SK-N-SH (cell line): ENCODE measurements around the gene EXOC3L1. TPM values are rescaled to one million over a fixed set of nuclear protein-coding genes. Genes with fewer than 3 reads are reported as not detected.
A peak's percentile ranks its signal among the peaks of the same experiment; 100 is the strongest.

Experiments used
- CTCF ChIA-PET: fragments of 300-600, 350-600 bp; formaldehyde crosslinking; extraction: SDS; loops from one replicate; lab custom pipeline; 2021; lab: Yijun Ruan, JAX
- POLR2A ChIA-PET: fragments of 350-600 bp; sonication (Branson Sonifier 250); formaldehyde crosslinking; extraction: SDS; loops from one replicate; lab custom pipeline; 2020; ENCODE audit warnings: antibody characterized with exemption, inconsistent platforms; lab: Yijun Ruan, JAX
- DNase-seq: peaks from one replicate; pipeline ENCODE4 v3.0.0; 2012
- H2AFZ ChIP-seq: fragments of 200-600 bp; sonication (generic); 2 replicates; pipeline ENCODE4 v1.8.1; 2016; ENCODE audit warnings: antibody characterized with exemption, mild to moderate bottlenecking, low read depth
- H3F3A ChIP-seq: fragments of 200-600 bp; sonication (generic); replicated peaks from 2 replicates; pipeline ENCODE3; 2016; ENCODE audit warnings: antibody characterized with exemption, mild to moderate bottlenecking; ENCODE audit not compliant: insufficient read depth
- H3K27ac ChIP-seq, 2 experiments: fragments of 200-500 bp in 1 of 2; fragments of 200-600 bp in 1 of 2; sonication (Bioruptor generic) in 1 of 2; sonication (generic), shearing (Covaris generic) in 1 of 2; 2 replicates each; pipeline versions ENCODE4 v1.5.1 to v1.6.1; 2014 to 2016; ENCODE audit warnings: low read depth in 2 of 2, inconsistent platforms in 1 of 2, low read length in 1 of 2, mild to moderate bottlenecking in 1 of 2, mixed read lengths in 1 of 2
- H3K27me3 ChIP-seq: fragments of 200-600 bp; sonication (generic), shearing (Covaris generic); 2 replicates; pipeline ENCODE4 v1.6.1; 2016; ENCODE audit warnings: mixed run types; ENCODE audit not compliant: insufficient read depth
- H3K36me3 ChIP-seq, 2 experiments: fragments of 200-500 bp in 1 of 2; fragments of 200-600 bp in 1 of 2; sonication (Bioruptor generic) in 1 of 2; sonication (generic) in 1 of 2; replicated peaks in 1 of 2; 2 replicates each; pipeline versions ENCODE3 to v1.5.1; 2014 to 2016; ENCODE audit warnings: low read length in 1 of 2, mild to moderate bottlenecking in 1 of 2; ENCODE audit not compliant: insufficient read depth in 2 of 2, control insufficient read depth in 1 of 2
- H3K4me1 ChIP-seq, 2 experiments: fragments of 200-500 bp in 1 of 2; fragments of 200-600 bp in 1 of 2; sonication (Bioruptor generic) in 1 of 2; sonication (generic), shearing (Covaris generic) in 1 of 2; 2 replicates each; pipeline versions ENCODE4 v1.5.1 to v1.6.1; 2014 to 2016; ENCODE audit warnings: low read depth in 1 of 2, low read length in 1 of 2, mixed run types in 1 of 2; ENCODE audit not compliant: insufficient read depth in 2 of 2, control insufficient read depth in 1 of 2
- H3K4me2 ChIP-seq: fragments of 200-600 bp; sonication (generic), shearing (Covaris generic); 2 replicates; pipeline ENCODE4 v1.6.1; 2017; ENCODE audit warnings: mixed run types
- H3K4me3 ChIP-seq, 2 experiments: fragments of 200-500 bp in 1 of 2; fragments of 200-600 bp in 1 of 2; sonication (Bioruptor generic) in 1 of 2; sonication (generic), shearing (Covaris generic) in 1 of 2; 2 replicates each; pipeline versions ENCODE4 v1.5.1 to v1.8.1; 2014 to 2016; ENCODE audit warnings: low read depth in 2 of 2, inconsistent platforms in 1 of 2, low read length in 1 of 2, mild to moderate bottlenecking in 1 of 2, mixed read lengths in 1 of 2, moderate library complexity in 1 of 2
- H3K79me2 ChIP-seq: fragments of 200-600 bp; sonication (generic); 2 replicates; pipeline ENCODE4 v1.8.1; 2017; ENCODE audit warnings: mild to moderate bottlenecking; ENCODE audit not compliant: insufficient read depth
- H3K9ac ChIP-seq: fragments of 200-600 bp; sonication (generic); 2 replicates; pipeline ENCODE4 v1.6.1; 2017; ENCODE audit warnings: mixed run types
- H3K9me2 ChIP-seq: fragments of 200-600 bp; sonication (generic); 2 replicates; pipeline ENCODE4 v1.6.1; 2017; ENCODE audit warnings: mixed run types
- H3K9me3 ChIP-seq: fragments of 200-600 bp; sonication (generic); 2 replicates; pipeline ENCODE4 v1.6.1; 2017; ENCODE audit warnings: mixed run types, mild to moderate bottlenecking, moderate library complexity
- H4K20me1 ChIP-seq: fragments of 200-600 bp; sonication (generic); 2 replicates; pipeline ENCODE4 v1.6.1; 2017; ENCODE audit warnings: mild to moderate bottlenecking, mixed run types; ENCODE audit not compliant: insufficient read depth
- CHD2 ChIP-seq: fragments of 150-350 bp; IDR thresholded peaks from 2 replicates; pipeline ENCODE4 v1.6.1; 2018; ENCODE audit warnings: low read length; ENCODE audit not compliant: partially characterized antibody
- CTCF ChIP-seq: fragments of 200-600 bp; sonication (generic); IDR thresholded peaks from 2 replicates; pipeline ENCODE4 v1.6.1; 2017; ENCODE audit warnings: antibody characterized with exemption, mild to moderate bottlenecking, moderate library complexity
- ELF1 ChIP-seq: IDR thresholded peaks from 2 replicates; pipeline ENCODE4 v1.4.0; 2012
- EZH2phosphoT487 ChIP-seq: fragments of 200-600 bp; sonication (generic); IDR thresholded peaks from 2 replicates; pipeline ENCODE4 v1.6.1; 2017; ENCODE audit warnings: low read depth, mixed run types, mild to moderate bottlenecking, antibody characterized with exemption, moderate library complexity, borderline replicate concordance
- FOSL2 ChIP-seq: IDR thresholded peaks from 2 replicates; pipeline ENCODE4 v1.4.0; 2012; ENCODE audit warnings: low read depth, mild to moderate bottlenecking, moderate library complexity, borderline replicate concordance
- GATA2 ChIP-seq: sonication (generic); formaldehyde crosslinking; IDR thresholded peaks from 2 replicates; pipeline ENCODE4 v1.5.0; 2020; ENCODE audit warnings: mild to moderate bottlenecking, missing genetic modification reagents
- JUND ChIP-seq: IDR thresholded peaks from 2 replicates; pipeline ENCODE4 v1.4.0; 2012
- MAX ChIP-seq: IDR thresholded peaks from 2 replicates; pipeline ENCODE4 v1.4.0; 2012; ENCODE audit warnings: low read depth
- NRF1 ChIP-seq: IDR thresholded peaks from 2 replicates; pipeline ENCODE4 v1.6.1; 2012; ENCODE audit warnings: low read depth, mild to moderate bottlenecking, low read length
- PBX3 ChIP-seq: IDR thresholded peaks from 2 replicates; pipeline ENCODE4; 2012
- POLR2AphosphoS5 ChIP-seq: IDR thresholded peaks from 2 replicates; pipeline ENCODE4 v1.6.1; 2012; ENCODE audit warnings: low read depth, low read length
- RCOR1 ChIP-seq: fragments of 150-350 bp; IDR thresholded peaks from 2 replicates; pipeline ENCODE4 v1.6.1; 2017; ENCODE audit warnings: antibody characterized with exemption, low read length
- RFX5 ChIP-seq: IDR thresholded peaks from 2 replicates; pipeline ENCODE4 v1.6.1; 2012; ENCODE audit warnings: mild to moderate bottlenecking, improper control_type of control experiment, low read length
- RXRA ChIP-seq: IDR thresholded peaks from 2 replicates; pipeline ENCODE4 v1.4.0; 2012; ENCODE audit warnings: low read depth, mild to moderate bottlenecking, borderline replicate concordance
- SIN3A ChIP-seq: IDR thresholded peaks from 2 replicates; pipeline ENCODE4 v1.6.1; 2012; ENCODE audit warnings: low read depth, mild to moderate bottlenecking, low read length, moderate library complexity, borderline replicate concordance
- SMC3 ChIP-seq: IDR thresholded peaks from 2 replicates; pipeline ENCODE4 v1.6.1; 2012; ENCODE audit warnings: low read depth, low read length, improper control_type of control experiment
- TCF12 ChIP-seq: IDR thresholded peaks from 2 replicates; pipeline ENCODE4 v1.4.0; 2012
- USF1 ChIP-seq: IDR thresholded peaks from 2 replicates; pipeline ENCODE4 v1.4.0; 2012; ENCODE audit warnings: low read depth, borderline replicate concordance
- USF2 ChIP-seq: fragments of 150-350 bp; IDR thresholded peaks from 2 replicates; pipeline ENCODE4 v1.6.1; 2017; ENCODE audit warnings: antibody characterized with exemption, low read length, low read depth, borderline replicate concordance
- WGBS: methylation state at CpG from one replicate; pipeline ENCODE4 v1.1.6; 2017; ENCODE audit warnings: low lambda C conversion rate; 5-methylcytosine and 5-hydroxymethylcytosine counted together
- polyA plus RNA-seq, 3 experiments: library from polyadenylated mRNA; depleted of rRNA; stranded (reverse); fragments of >200 nt; gene quantifications; 2 replicates each; pipeline ENCODE4 v1.2.3, GENCODE V29; 2012

EXOC3L1 gene
- polyA plus RNA-seq, 1 of the 3 experiments (the other 2 are of a cell fraction) = 0.46 TPM

- Histone ChIP-seq H3K27me3 (no peaks in the 10 kb centered on the region), H3K9ac (no peak overlapping the region), H4K20me1 (peaks cover 15% of the 10 kb centered on the region), H3K36me3 (peaks cover 10 to 25% of the 10 kb centered on the region in 2 experiments), H2AFZ (0 out of 2 replicates have a peak overlapping the region, but pooled peaks have one; percentile 43), H3F3A (peaks cover 8% of the 10 kb centered on the region), H3K79me2 (no peaks in the 10 kb centered on the region), H3K4me2 (no peak overlapping the region; the same call in 1 of the 2 replicates), H3K9me2 (no peaks in the 10 kb centered on the region), H3K4me3 (peak overlapping the region in 1 of 2 experiments; percentile 66; a peak in 1 of 4 replicates), H3K9me3 (no peaks in the 10 kb centered on the region), H3K27ac (peak overlapping the region in 1 of 2 experiments; percentile 90; a peak in 2 of 4 replicates), H3K4me1 (peaks cover 0 to 11% of the 10 kb centered on the region in 2 experiments; a peak in 1 of 4 replicates)
- ChIA-PET POLR2A (interaction anchor here (0.6 to 1.8 kb wide), 7 partner anchors 10 to 137 kb away, joined by 3 to 8 read pairs (median 4); partner anchors contain the start of gene CBFB), CTCF (interaction anchor here (0.5 to 14.2 kb wide), 19 partner anchors 9 to 251 kb away, joined by 3 to 470 read pairs (median 4); partner anchors contain the start of genes CBFB, CES3, FBXL8 and TRADD)
- DNase-seq = no peak
- TF ChIP-seq ELF1 (no peak), TCF12 (0 out of 2 replicates have a peak, but pooled peaks have one; percentile 2), RXRA (no peak)
- 67% methylated on average over 6 of the region's 8 CpGs for WGBS
Observed at GRCh38 chr16:67151431-67152097, 38.4 kb downstream of the EXOC3L1 start.

- H3K27me3 ChIP-seq = no peaks in the 10 kb centered on the region
- H4K20me1 ChIP-seq = peaks cover 9% of the 10 kb centered on the region
- H3K4me1 ChIP-seq = peaks cover 0 to 11% of the 10 kb centered on the region in 2 experiments; a peak in 1 of 4 replicates
- H3K27ac ChIP-seq = peak within 1 kb of the TSS; percentile 26 to 90
- H2AFZ ChIP-seq = peak within 1 kb of the TSS; percentile 43; the same call in 1 of the 2 replicates
- ChIA-PET CTCF (interaction anchor here (0.8 to 14.2 kb wide), 15 partner anchors 10 to 250 kb away, joined by 3 to 470 read pairs (median 4); partner anchors contain the start of genes CBFB, CES3, FBXL8 and TRADD), POLR2A (interaction anchor here (0.6 to 1.8 kb wide), 10 partner anchors 10 to 137 kb away, joined by 3 to 8 read pairs (median 4); partner anchors contain the start of gene CBFB)
- H3K9me3 ChIP-seq = no peaks in the 10 kb centered on the region
- peak within 1 kb of the TSS; percentile 52; the same call in 1 of the 2 replicates for H3K9ac ChIP-seq
- DNase-seq = peak; percentile 92
- H3F3A ChIP-seq = peaks cover 8% of the 10 kb centered on the region
- H3K4me3 ChIP-seq = peak within 1 kb of the TSS; percentile 54 to 66; a peak in 3 of 4 replicates
- H3K9me2 ChIP-seq = no peaks in the 10 kb centered on the region
- WGBS = 41% methylated on average over 14 of the region's 34 CpGs
- H3K36me3 ChIP-seq = peaks cover 10 to 32% of the 10 kb centered on the region in 2 experiments
- no peaks in the 10 kb centered on the region for H3K79me2 ChIP-seq
- peak within 1 kb of the TSS; percentile 73; the same call in 1 of the 2 replicates for H3K4me2 ChIP-seq
- no peak for TF ChIP-seq RXRA
- no peak for TF ChIP-seq EZH2phosphoT487
- peak; percentile 91 for TF ChIP-seq USF1
- TF ChIP-seq CTCF = no peak
- peak; percentile 21 for TF ChIP-seq CHD2
- no peak for TF ChIP-seq GATA2 (CRISPR knock-in tag)
- peak; percentile 59; the same call in 1 of the 2 replicates for TF ChIP-seq USF2
- TF ChIP-seq RCOR1 = no peak
- peak; percentile 63; the same call in 1 of the 2 replicates for TF ChIP-seq MAX
- no peak for TF ChIP-seq SMC3
- TF ChIP-seq PBX3 = no peak
- no peak for TF ChIP-seq FOSL2
- no peak for TF ChIP-seq JUND
- TF ChIP-seq SIN3A = peak; percentile 14; the same call in 1 of the 2 replicates
- TF ChIP-seq POLR2AphosphoS5 = peak; percentile 10; the same call in 1 of the 2 replicates
- no peak for TF ChIP-seq RFX5
- TF ChIP-seq NRF1 = peak; percentile 57
- TF ChIP-seq TCF12 = 0 out of 2 replicates have a peak, but pooled peaks have one; percentile 3
Observed at GRCh38 chr16:67150833-67151396, 39.0 kb downstream of the EXOC3L1 start, which contains the start of gene B3GNT9. Gene B3GNT9 (minus strand): TSS chr16:67150998. CDS start chr16:67150485, 513 bp downstream.
